OCI-LY3 (cell line): Measurements from ENCODE around the gene GYS2.

ENCODE experiments used
- CTCF ChIP-seq: fragments of 200-600, 300-600 bp; sonication (generic); IDR thresholded peaks from 2 replicates; pipeline ENCODE4 v1.5.1; 2014; ENCODE audit warnings: antibody characterized with exemption, low read length, low read depth
- EZH2phosphoT487 ChIP-seq: fragments of 200-600 bp; shearing (Covaris generic); IDR thresholded peaks from 2 replicates; pipeline ENCODE4 v1.6.1; 2018; ENCODE audit warnings: antibody characterized with exemption, mixed run types, low read depth

- no peak for TF ChIP-seq CTCF
- TF ChIP-seq EZH2phosphoT487: no peak
Measured at GRCh38 chr12:21580748-21581516, 23.7 kb downstream of the GYS2 start.
